Body of pancreas (tissue), 4 donors: ENCODE results near the gene RAMP3.

Source experiments
- POLR2A ChIP-seq, 3 donors: fragments of 450-650 bp; IDR thresholded peaks; one replicate each; pipeline ENCODE4 v1.6.1; 2016; ENCODE audit warnings: antibody characterized with exemption in 3 of 3, mild to moderate bottlenecking in 2 of 3
- TF ChIP-seq, protein P1 (sequence below), 7 experiments: fragments of 450-650 bp in 4 of 7; fragments of 200-600 bp in 3 of 7; sonication (generic) in 3 of 7; IDR thresholded peaks; one replicate each; pipeline ENCODE4 v1.5.1; 2016 to 2019; ENCODE audit warnings: antibody characterized with exemption in 7 of 7

DNA sequence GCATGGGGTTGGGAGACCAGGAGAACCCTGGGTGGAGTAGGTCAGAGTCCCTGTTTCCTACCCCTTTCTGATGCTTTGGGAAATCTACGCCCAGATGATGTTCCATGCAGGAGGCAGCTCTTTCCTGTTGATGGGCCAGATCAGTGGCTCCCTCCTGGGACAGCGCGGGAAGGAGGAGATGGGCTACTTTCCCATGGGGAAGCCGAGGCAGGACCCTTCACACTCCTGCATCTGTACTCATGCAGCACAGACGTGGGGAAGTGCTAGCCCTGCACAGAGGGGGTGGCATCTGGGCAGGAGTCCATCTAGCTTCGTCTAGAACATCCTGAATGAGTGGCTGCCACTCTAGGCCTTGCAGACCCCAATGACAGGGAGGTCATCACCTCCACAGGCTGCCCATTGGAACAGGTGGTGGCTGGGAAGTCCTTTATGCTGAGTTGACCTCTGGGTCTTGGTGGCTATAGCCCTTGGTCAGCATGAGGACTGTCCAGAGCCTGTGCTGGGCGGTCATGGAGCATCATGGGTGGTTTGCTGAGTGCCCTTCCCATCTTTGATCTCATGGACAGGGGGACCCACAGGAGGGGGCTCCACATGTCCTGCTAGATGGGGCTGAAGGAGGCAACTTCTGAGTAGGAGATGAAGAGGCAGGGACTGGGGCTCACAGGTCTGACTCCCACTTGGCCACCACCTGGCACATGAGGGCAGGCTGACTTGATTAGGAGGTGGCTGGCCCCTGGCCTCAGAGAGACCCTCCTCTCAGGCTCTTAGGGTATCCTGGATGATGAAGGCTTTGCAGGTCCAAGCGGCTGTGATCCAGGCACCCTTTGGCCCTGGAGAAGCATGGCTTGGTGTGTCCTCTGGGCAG, 24.6 kb downstream of the RAMP3 start:
- TF ChIP-seq, protein P1, sequence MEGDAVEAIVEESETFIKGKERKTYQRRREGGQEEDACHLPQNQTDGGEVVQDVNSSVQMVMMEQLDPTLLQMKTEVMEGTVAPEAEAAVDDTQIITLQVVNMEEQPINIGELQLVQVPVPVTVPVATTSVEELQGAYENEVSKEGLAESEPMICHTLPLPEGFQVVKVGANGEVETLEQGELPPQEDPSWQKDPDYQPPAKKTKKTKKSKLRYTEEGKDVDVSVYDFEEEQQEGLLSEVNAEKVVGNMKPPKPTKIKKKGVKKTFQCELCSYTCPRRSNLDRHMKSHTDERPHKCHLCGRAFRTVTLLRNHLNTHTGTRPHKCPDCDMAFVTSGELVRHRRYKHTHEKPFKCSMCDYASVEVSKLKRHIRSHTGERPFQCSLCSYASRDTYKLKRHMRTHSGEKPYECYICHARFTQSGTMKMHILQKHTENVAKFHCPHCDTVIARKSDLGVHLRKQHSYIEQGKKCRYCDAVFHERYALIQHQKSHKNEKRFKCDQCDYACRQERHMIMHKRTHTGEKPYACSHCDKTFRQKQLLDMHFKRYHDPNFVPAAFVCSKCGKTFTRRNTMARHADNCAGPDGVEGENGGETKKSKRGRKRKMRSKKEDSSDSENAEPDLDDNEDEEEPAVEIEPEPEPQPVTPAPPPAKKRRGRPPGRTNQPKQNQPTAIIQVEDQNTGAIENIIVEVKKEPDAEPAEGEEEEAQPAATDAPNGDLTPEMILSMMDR (IDR thresholded peaks at IDR 0.05), result no peak
- TF ChIP-seq POLR2A (IDR thresholded peaks at IDR 0.05), result no peak
